SK-N-SH treated with all-trans-retinoic acid at 6 μM for 48 hours (cell line): Measurements from ENCODE around the gene ATAD3C.

Experiments used
- ATAC-seq: fragments of 200-7000 bp; cut with Tn5 transposase; 3 replicates; pipeline ENCODE4 v1.9.1; 2020; ENCODE audit warnings: mild to moderate bottlenecking, moderate library complexity
- ARNTL ChIP-seq: fragments of 450-650 bp; formaldehyde crosslinking; IDR thresholded peaks from 2 replicates; pipeline ENCODE4 v1.5.0; 2020; ENCODE audit warnings: low read depth, mild to moderate bottlenecking, moderate library complexity, borderline replicate concordance
- BACH2 ChIP-seq: fragments of 250-450 bp; sonication (Bioruptor Pico); IDR thresholded peaks from 2 replicates; pipeline ENCODE4 v1.9.0; 2021; ENCODE audit warnings: mild to moderate bottlenecking, borderline replicate concordance
- CREB5 ChIP-seq: fragments of 250-450 bp; sonication (Bioruptor Pico); IDR thresholded peaks from 2 replicates; pipeline ENCODE4 v1.5.1; 2020; ENCODE audit warnings: low read depth, mild to moderate bottlenecking, moderate library complexity
- CSRNP3 ChIP-seq: fragments of 250-450 bp; sonication (Bioruptor Pico); IDR thresholded peaks from 2 replicates; pipeline ENCODE4 v1.5.1; 2021; ENCODE audit warnings: mild to moderate bottlenecking, moderate library complexity
- ESRRG ChIP-seq: fragments of 250-450 bp; sonication (Bioruptor Pico); IDR thresholded peaks from 2 replicates; pipeline ENCODE4 v1.6.1; 2021; ENCODE audit warnings: mild to moderate bottlenecking
- GLIS3 ChIP-seq: fragments of 250-450 bp; sonication (Bioruptor Pico); IDR thresholded peaks from 2 replicates; pipeline ENCODE4 v1.5.0; 2020; ENCODE audit warnings: mild to moderate bottlenecking, moderate library complexity
- ISL1 ChIP-seq: fragments of 250-450 bp; sonication (Bioruptor Pico); IDR thresholded peaks from 2 replicates; pipeline ENCODE4 v2.1.2; 2022; ENCODE audit warnings: mild to moderate bottlenecking, moderate library complexity
- OSR1 ChIP-seq: fragments of 250-450 bp; sonication (Bioruptor Pico); IDR thresholded peaks from 2 replicates; pipeline ENCODE4 v1.8.0; 2022; ENCODE audit warnings: moderate library complexity, mild to moderate bottlenecking, inconsistent platforms
- PATZ1 ChIP-seq: fragments of 250-450 bp; sonication (Bioruptor Pico); IDR thresholded peaks from 2 replicates; pipeline ENCODE4 v1.8.0; 2020; ENCODE audit warnings: mild to moderate bottlenecking, moderate library complexity, borderline replicate concordance
- POU6F1 ChIP-seq: fragments of 250-450 bp; sonication (Bioruptor Pico); IDR thresholded peaks from 2 replicates; pipeline ENCODE4 v1.8.0; 2021; ENCODE audit warnings: low read depth, mild to moderate bottlenecking, moderate library complexity, borderline replicate concordance
- PPARA ChIP-seq: fragments of 250-450 bp; sonication (Bioruptor Pico); IDR thresholded peaks from 2 replicates; pipeline ENCODE4 v1.5.0; 2020; ENCODE audit warnings: mild to moderate bottlenecking, borderline replicate concordance
- TCF4 ChIP-seq: fragments of 250-450 bp; sonication (Bioruptor Pico); IDR thresholded peaks from 2 replicates; pipeline ENCODE4 v1.8.0; 2021; ENCODE audit warnings: mild to moderate bottlenecking, moderate library complexity, borderline replicate concordance
- TOX ChIP-seq: fragments of 250-450 bp; sonication (Bioruptor Pico); IDR thresholded peaks from 2 replicates; pipeline ENCODE4 v1.8.0; 2021; ENCODE audit warnings: mild to moderate bottlenecking, moderate library complexity, borderline replicate concordance
- ZFP30 ChIP-seq: fragments of 450-650 bp; formaldehyde crosslinking; IDR thresholded peaks from 2 replicates; pipeline ENCODE4 v1.5.0; 2022; ENCODE audit warnings: mild to moderate bottlenecking, moderate library complexity
- ZNF565 ChIP-seq: fragments of 450-650 bp; formaldehyde crosslinking; conservative IDR thresholded peaks from 2 replicates; pipeline ENCODE4 v1.5.0; 2020; ENCODE audit warnings: low read depth, mild to moderate bottlenecking, moderate library complexity
- ZNF8 ChIP-seq: fragments of 450-650 bp; formaldehyde crosslinking; IDR thresholded peaks from 2 replicates; pipeline ENCODE4 v1.5.0; 2020; ENCODE audit warnings: mild to moderate bottlenecking, moderate library complexity

The ATAD3C gene

GRCh38 chr1:1435911-1436629 lies 13.4 kb upstream of the ATAD3C start:
- no peak for TF ChIP-seq ARNTL (CRISPR knock-in tag)
- TF ChIP-seq ISL1 (CRISPR knock-in tag): no peak
- no peak for TF ChIP-seq BACH2
- no peak for TF ChIP-seq CSRNP3 (CRISPR knock-in tag)
- TF ChIP-seq POU6F1 (CRISPR knock-in tag): no peak
- no peak for TF ChIP-seq ESRRG (CRISPR knock-in tag)
- TF ChIP-seq TOX: no peak
- no peak for TF ChIP-seq PATZ1 (CRISPR knock-in tag)
- TF ChIP-seq ZNF565 (CRISPR knock-in tag): no peak
- no peak for TF ChIP-seq TCF4
- no peak for TF ChIP-seq GLIS3 (CRISPR knock-in tag)
- no peak for TF ChIP-seq CREB5 (CRISPR knock-in tag)
- no peak for TF ChIP-seq PPARA
- ATAC-seq: no peak

- no peak for TF ChIP-seq ZFP30 (CRISPR knock-in tag)
- no peak for TF ChIP-seq PATZ1 (CRISPR knock-in tag)
- no peak for TF ChIP-seq POU6F1 (CRISPR knock-in tag)
- ATAC-seq: no peak
Observed at GRCh38 chr1:1436630-1437032, 12.9 kb upstream of the ATAD3C start.

GRCh38 chr1:1437033-1437903 lies 12.2 kb upstream of the ATAD3C start:
- ATAC-seq: no peak

More at GRCh38 chr1:1437033-1437903, 12.2 kb upstream of the ATAD3C start:
- TF ChIP-seq ZNF8 (CRISPR knock-in tag) (no peak), OSR1 (no peak), TCF4 (no peak), CSRNP3 (CRISPR knock-in tag) (no peak)
